ENCODE data around the gene CFAP61. TPM values are rescaled to one million over a fixed set of nuclear protein-coding genes. Genes with fewer than 3 reads are reported as not detected.

The CFAP61 gene
- total and polyA plus RNA-seq, 2 experiments from 2014 or later: 0.21 TPM; not detected in 1

DNA sequence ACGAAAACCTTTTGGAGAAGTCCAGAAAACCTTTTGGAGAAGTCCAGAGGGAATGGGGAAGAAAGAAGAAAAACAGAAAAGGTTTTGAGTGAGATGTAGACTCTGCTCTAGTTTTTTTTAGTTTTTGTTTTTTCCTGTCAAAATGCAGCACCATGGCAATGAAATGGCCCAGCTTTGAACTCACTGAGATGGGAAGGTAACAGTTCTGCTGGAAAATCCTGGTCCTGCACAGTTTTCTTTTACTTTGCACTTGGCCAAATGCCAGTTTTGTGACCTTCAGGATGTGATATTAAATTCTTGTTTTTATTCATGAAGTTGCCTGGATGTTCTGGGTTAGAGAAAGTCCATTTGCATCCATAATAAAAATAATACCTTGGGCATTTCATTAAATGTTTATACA, 145.7 kb downstream of the CFAP61 start (continued):
- TF ChIP-seq, protein P1, sequence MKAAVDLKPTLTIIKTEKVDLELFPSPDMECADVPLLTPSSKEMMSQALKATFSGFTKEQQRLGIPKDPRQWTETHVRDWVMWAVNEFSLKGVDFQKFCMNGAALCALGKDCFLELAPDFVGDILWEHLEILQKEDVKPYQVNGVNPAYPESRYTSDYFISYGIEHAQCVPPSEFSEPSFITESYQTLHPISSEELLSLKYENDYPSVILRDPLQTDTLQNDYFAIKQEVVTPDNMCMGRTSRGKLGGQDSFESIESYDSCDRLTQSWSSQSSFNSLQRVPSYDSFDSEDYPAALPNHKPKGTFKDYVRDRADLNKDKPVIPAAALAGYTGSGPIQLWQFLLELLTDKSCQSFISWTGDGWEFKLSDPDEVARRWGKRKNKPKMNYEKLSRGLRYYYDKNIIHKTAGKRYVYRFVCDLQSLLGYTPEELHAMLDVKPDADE (IDR thresholded peaks at IDR 0.05): no peak
- TF ChIP-seq POLR2AphosphoS5 (IDR thresholded peaks at IDR 0.05; ENCODE audit: low read depth) (no peak), ZNF462 (CRISPR knock-in tag; IDR thresholded peaks at IDR 0.05) (no peak), CREB1 (CRISPR knock-in tag; IDR thresholded peaks at IDR 0.05; ENCODE audit: low read depth) (no peak), EZH2 (IDR thresholded peaks at IDR 0.05; ENCODE audit: low read depth, unreplicated experiment) (no peak), JUNB (IDR thresholded peaks at IDR 0.05; ENCODE audit: unreplicated experiment) (no peak)

DNA sequence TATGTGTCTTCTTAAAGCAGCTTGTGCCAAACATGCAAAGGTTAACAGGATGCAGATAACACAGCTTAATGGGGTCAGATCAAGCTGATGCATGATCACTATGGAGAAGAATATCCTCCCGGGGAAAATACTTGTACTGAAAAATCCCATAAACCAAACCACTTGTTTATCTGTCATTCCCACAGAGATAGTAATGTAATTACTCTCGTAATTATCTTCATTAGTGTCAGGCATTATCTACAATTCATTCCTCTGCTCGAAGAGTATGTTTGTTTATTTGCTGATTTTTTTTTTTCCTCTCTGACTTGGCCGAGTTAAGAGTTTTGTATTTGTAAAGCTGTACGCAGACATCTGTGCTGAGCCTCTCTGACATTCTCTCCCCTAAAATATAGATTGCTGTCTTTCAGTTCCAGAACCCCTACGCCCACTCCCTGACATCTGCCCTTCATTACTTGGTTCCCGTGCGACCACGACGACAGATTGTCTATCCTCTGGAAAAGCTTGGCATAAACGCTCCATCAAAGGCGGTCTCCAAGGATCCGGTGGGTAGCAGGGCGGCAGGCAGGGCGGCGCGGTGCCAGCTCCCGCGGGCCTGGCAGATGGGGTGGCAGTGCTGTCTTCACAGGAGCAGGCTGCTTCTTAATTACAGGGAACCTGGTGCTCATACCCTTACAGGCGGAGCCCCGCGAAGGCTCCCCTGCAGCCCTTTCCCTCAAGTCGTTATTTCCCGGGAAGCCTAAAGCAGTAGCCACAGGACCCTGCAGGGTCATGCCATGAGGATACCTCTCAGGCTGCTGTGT, 147.2 kb downstream of the CFAP61 start:
- peak; percentile 86 for ATAC-seq
- H2AFZ ChIP-seq: peak overlapping the region; percentile 64; the same call in 1 of the 2 replicates
- H3K79me2 ChIP-seq (replicated peaks; ENCODE audit: insufficient read depth): no peaks in the 10 kb centered on the region
- no peak overlapping the region for H3K4me3 ChIP-seq
- H3F3A ChIP-seq (replicated peaks; ENCODE audit: low read depth): no peaks in the 10 kb centered on the region
- H3K4me3 Mint-ChIP-seq: no peak overlapping the region
- H3K4me1 Mint-ChIP-seq: peaks cover 26% of the 10 kb centered on the region
- no peaks in the 10 kb centered on the region for H3K27me3 ChIP-seq (ENCODE audit: insufficient read depth)
- no peaks in the 10 kb centered on the region for H3K36me3 Mint-ChIP-seq (ENCODE audit: low read depth)
- H4K20me1 ChIP-seq (replicated peaks; ENCODE audit: insufficient read depth): no peaks in the 10 kb centered on the region
- H3K4me2 ChIP-seq: no peak overlapping the region
- DNase-seq (ENCODE audit: low spot score): peak; percentile 28
- peaks cover 1% of the 10 kb centered on the region for H3K27me3 Mint-ChIP-seq (ENCODE audit: insufficient read depth, low read depth, poor library complexity)
- no peaks in the 10 kb centered on the region for H3K36me3 ChIP-seq (ENCODE audit: insufficient read depth)
- no peaks in the 10 kb centered on the region for H3K9me2 ChIP-seq (ENCODE audit: insufficient read depth)
- no peak overlapping the region for H3K27ac ChIP-seq (ENCODE audit: low read depth)
- peaks cover 19% of the 10 kb centered on the region for H3K4me1 ChIP-seq (ENCODE audit: insufficient read depth)
- H3K9me3 Mint-ChIP-seq: no peaks in the 10 kb centered on the region
- no peak overlapping the region for H3K27ac Mint-ChIP-seq
- TF ChIP-seq POLR2AphosphoS5 (IDR thresholded peaks at IDR 0.05; ENCODE audit: low read depth) (no peak), ZNF114 (CRISPR knock-in tag; IDR thresholded peaks at IDR 0.05) (no peak), NANOG (IDR thresholded peaks at IDR 0.05; ENCODE audit: borderline replicate concordance) (no peak), ZNF331 (CRISPR knock-in tag; IDR thresholded peaks at IDR 0.05; ENCODE audit: low read depth) (no peak), STAT1 (IDR thresholded peaks at IDR 0.05; ENCODE audit: unreplicated experiment) (no peak), CREB1 (CRISPR knock-in tag; IDR thresholded peaks at IDR 0.05; ENCODE audit: low read depth) (no peak), CTCF (conservative IDR thresholded peaks at IDR 0.05; ENCODE audit: low read depth in 2 of 2) (no peak)
- TF ChIP-seq, protein P2, sequence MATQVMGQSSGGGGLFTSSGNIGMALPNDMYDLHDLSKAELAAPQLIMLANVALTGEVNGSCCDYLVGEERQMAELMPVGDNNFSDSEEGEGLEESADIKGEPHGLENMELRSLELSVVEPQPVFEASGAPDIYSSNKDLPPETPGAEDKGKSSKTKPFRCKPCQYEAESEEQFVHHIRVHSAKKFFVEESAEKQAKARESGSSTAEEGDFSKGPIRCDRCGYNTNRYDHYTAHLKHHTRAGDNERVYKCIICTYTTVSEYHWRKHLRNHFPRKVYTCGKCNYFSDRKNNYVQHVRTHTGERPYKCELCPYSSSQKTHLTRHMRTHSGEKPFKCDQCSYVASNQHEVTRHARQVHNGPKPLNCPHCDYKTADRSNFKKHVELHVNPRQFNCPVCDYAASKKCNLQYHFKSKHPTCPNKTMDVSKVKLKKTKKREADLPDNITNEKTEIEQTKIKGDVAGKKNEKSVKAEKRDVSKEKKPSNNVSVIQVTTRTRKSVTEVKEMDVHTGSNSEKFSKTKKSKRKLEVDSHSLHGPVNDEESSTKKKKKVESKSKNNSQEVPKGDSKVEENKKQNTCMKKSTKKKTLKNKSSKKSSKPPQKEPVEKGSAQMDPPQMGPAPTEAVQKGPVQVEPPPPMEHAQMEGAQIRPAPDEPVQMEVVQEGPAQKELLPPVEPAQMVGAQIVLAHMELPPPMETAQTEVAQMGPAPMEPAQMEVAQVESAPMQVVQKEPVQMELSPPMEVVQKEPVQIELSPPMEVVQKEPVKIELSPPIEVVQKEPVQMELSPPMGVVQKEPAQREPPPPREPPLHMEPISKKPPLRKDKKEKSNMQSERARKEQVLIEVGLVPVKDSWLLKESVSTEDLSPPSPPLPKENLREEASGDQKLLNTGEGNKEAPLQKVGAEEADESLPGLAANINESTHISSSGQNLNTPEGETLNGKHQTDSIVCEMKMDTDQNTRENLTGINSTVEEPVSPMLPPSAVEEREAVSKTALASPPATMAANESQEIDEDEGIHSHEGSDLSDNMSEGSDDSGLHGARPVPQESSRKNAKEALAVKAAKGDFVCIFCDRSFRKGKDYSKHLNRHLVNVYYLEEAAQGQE (IDR thresholded peaks at IDR 0.05; ENCODE audit: unreplicated experiment): no peak

Measured in GM23338 (cell line).